ENCODE measurements around the gene ERFL. TPM values are rescaled to one million over a fixed set of nuclear protein-coding genes. Genes with fewer than 3 reads are reported as not detected.

ERFL gene
- total and polyA plus RNA-seq, 2 donors (not counting 1 experiment from before 2014, with no cell fraction given) = 2.3 to 5.5 TPM

- Histone ChIP-seq H3K9me3 (ENCODE audit: control extremely low read depth in 1 of 3, control insufficient read depth in 2 of 3, insufficient read depth in 1 of 3, low read length in 2 of 3) (no peaks in the 10 kb centered on the region), H3K4me3 (ENCODE audit: control extremely low read depth in 1 of 5, extremely low read depth in 1 of 5, insufficient read depth in 1 of 5, low read depth in 2 of 5, low read length in 4 of 5) (no peak overlapping the region), H4K20me1 (ENCODE audit: control insufficient read depth, insufficient read depth, low read length, poor library complexity, severe bottlenecking) (peaks cover 80% of the 10 kb centered on the region), H3K27ac (ENCODE audit: low read length in 2 of 2) (no peak overlapping the region), H2AFZ (ENCODE audit: insufficient read depth, low read depth, low read length, poor library complexity, severe bottlenecking) (no peak overlapping the region), H3K9ac (ENCODE audit: low read length) (no peak overlapping the region), H3K4me2 (replicated peaks; ENCODE audit: low read depth, low read length, poor library complexity, severe bottlenecking) (no peak overlapping the region), H3K27me3 (replicated peaks in 1 of 4; ENCODE audit: control extremely low read depth in 1 of 4, control insufficient read depth in 3 of 4, insufficient read depth in 4 of 4, low read length in 3 of 4) (no peaks in the 10 kb centered on the region), H3K36me3 (replicated peaks in 1 of 2; ENCODE audit: control extremely low read depth in 1 of 2, control insufficient read depth in 1 of 2, extremely low read depth in 1 of 2, insufficient read depth in 2 of 2, low read length in 1 of 2) (peaks cover 0 to 57% of the 10 kb centered on the region in 2 experiments), H3K4me1 (ENCODE audit: control insufficient read depth in 2 of 2, insufficient read depth in 2 of 2, low read length in 2 of 2) (peaks cover 36 to 65% of the 10 kb centered on the region in 2 donors), H3K79me2 (ENCODE audit: control insufficient read depth, insufficient read depth, low read length) (peaks cover 91% of the 10 kb centered on the region)
- peaks cover 48% of the 10 kb centered on the region for H3K4me1 Mint-ChIP-seq
- no peaks in the 10 kb centered on the region for H3K9me3 Mint-ChIP-seq (ENCODE audit: insufficient read depth)
- ATAC-seq (ENCODE audit: low read depth) (no peak), DNase-seq (no peak)
- H3K27me3 Mint-ChIP-seq = no peaks in the 10 kb centered on the region
- no peak for TF ChIP-seq CTCF (IDR thresholded peaks at IDR 0.05)
- no peak for TF ChIP-seq EZH2 (IDR thresholded peaks at IDR 0.05; ENCODE audit: borderline replicate concordance, insufficient read depth, low read depth, low read length, poor library complexity, severe bottlenecking)
- peak overlapping the region; percentile 41 for H3K27ac Mint-ChIP-seq
- H3K4me3 Mint-ChIP-seq = no peak overlapping the region
- intact Hi-C loops (cut with micrococcal nuclease) = no loop called here
- ChIA-PET CTCF (interaction anchor here (1.1 to 7.3 kb wide), 7 partner anchors 13 to 56 kb away, joined by 3 to 180 read pairs (median 4); partner anchors contain the start of genes CD79A and RPS19), POLR2A (interaction anchor here (7.7 kb wide), 1 partner anchor 14 kb away, joined by 92 read pairs; the partner anchor contains the start of gene CD79A)
- WGBS (ENCODE audit: insufficient coverage) = 95% methylated on average over 5 of the region's 8 CpGs
Observed at GRCh38 chr19:41889896-41890295, 38.4 kb downstream of the ERFL start.

GRCh38 chr19:41888926-41889325, 39.3 kb downstream of the ERFL start:
- H3K9ac ChIP-seq (ENCODE audit: low read length) = no peak overlapping the region
- H3K27ac Mint-ChIP-seq = peak overlapping the region; percentile 66
- ChIA-PET POLR2A (interaction anchor here (7.7 kb wide), 1 partner anchor 13 kb away, joined by 92 read pairs; the partner anchor contains the start of gene CD79A), CTCF (interaction anchor here (1.0 to 7.3 kb wide), 10 partner anchors 10 to 63 kb away, joined by 3 to 180 read pairs (median 4); partner anchors contain the start of genes CD79A and RPS19)
- peaks cover 42 to 67% of the 10 kb centered on the region in 2 donors for H3K4me1 ChIP-seq (ENCODE audit: control insufficient read depth in 2 of 2, insufficient read depth in 2 of 2, low read length in 2 of 2)
- H3K4me3 Mint-ChIP-seq = peak overlapping the region; percentile 78
- H3K27me3 Mint-ChIP-seq = no peaks in the 10 kb centered on the region
- H3K4me3 ChIP-seq (ENCODE audit: control extremely low read depth in 1 of 5, extremely low read depth in 1 of 5, insufficient read depth in 1 of 5, low read depth in 2 of 5, low read length in 4 of 5) = no peak overlapping the region
- H3K9me3 Mint-ChIP-seq (ENCODE audit: insufficient read depth) = no peaks in the 10 kb centered on the region
- H3K36me3 ChIP-seq (replicated peaks in 1 of 2; ENCODE audit: control extremely low read depth in 1 of 2, control insufficient read depth in 1 of 2, extremely low read depth in 1 of 2, insufficient read depth in 2 of 2, low read length in 1 of 2) = peaks cover 0 to 48% of the 10 kb centered on the region in 2 experiments
- peak overlapping the region; percentile 6 to 79 for H3K27ac ChIP-seq (ENCODE audit: low read length in 2 of 2)
- DNase-seq = no peak
- no peak overlapping the region for H3K4me2 ChIP-seq (replicated peaks; ENCODE audit: low read depth, low read length, poor library complexity, severe bottlenecking)
- no peak for ATAC-seq (ENCODE audit: low read depth)
- 95% methylated on average over 10 of the region's 12 CpGs for WGBS (ENCODE audit: insufficient coverage)
- no peak overlapping the region for H2AFZ ChIP-seq (ENCODE audit: insufficient read depth, low read depth, low read length, poor library complexity, severe bottlenecking)
- no peaks in the 10 kb centered on the region for H3K27me3 ChIP-seq (replicated peaks in 1 of 4; ENCODE audit: control extremely low read depth in 1 of 4, control insufficient read depth in 3 of 4, insufficient read depth in 4 of 4, low read length in 3 of 4)
- no peaks in the 10 kb centered on the region for H3K9me3 ChIP-seq (ENCODE audit: control extremely low read depth in 1 of 3, control insufficient read depth in 2 of 3, insufficient read depth in 1 of 3, low read length in 2 of 3)
- no peak for TF ChIP-seq EZH2 (IDR thresholded peaks at IDR 0.05; ENCODE audit: borderline replicate concordance, insufficient read depth, low read depth, low read length, poor library complexity, severe bottlenecking)
- no peak for TF ChIP-seq CTCF (IDR thresholded peaks at IDR 0.05)
- peaks cover 55% of the 10 kb centered on the region for H3K4me1 Mint-ChIP-seq
- intact Hi-C loops (cut with micrococcal nuclease) = no loop called here
- peaks cover 92% of the 10 kb centered on the region for H3K79me2 ChIP-seq (ENCODE audit: control insufficient read depth, insufficient read depth, low read length)
- peaks cover 77% of the 10 kb centered on the region for H4K20me1 ChIP-seq (ENCODE audit: control insufficient read depth, insufficient read depth, low read length, poor library complexity, severe bottlenecking)
